HG03103 (cell line): ENCODE measurements around the gene IMP4.

Experiments used
- ATAC-seq: cut with Tn5 transposase; IDR thresholded peaks from one replicate; pipeline ENCODE4 v1.9.1; 2021; ENCODE audit warnings: low read depth; ENCODE audit not compliant: unreplicated experiment

The IMP4 gene

GRCh38 chr2:130355172-130355577 is 12.5 kb downstream of the IMP4 start:
- no peak for ATAC-seq

GRCh38 chr2:130355578-130356431 is 13.1 kb downstream of the IMP4 start, which contains the start of gene PTPN18:
Gene PTPN18, plus strand, starts transcription at chr2:130356056. Its CDS starts 52 bp downstream, at chr2:130356108.
- ATAC-seq = peak; percentile 76

GRCh38 chr2:130357864-130358263 is 15.2 kb downstream of the IMP4 start:
- ATAC-seq = no peak

- no peak for ATAC-seq
These were observed 16.0 kb downstream of the IMP4 start for GRCh38 chr2:130358420-130359350.

- ATAC-seq = no peak
These were observed 16.8 kb downstream of the IMP4 start for GRCh38 chr2:130359466-130359865.

GRCh38 chr2:130363479-130363878 is 20.8 kb downstream of the IMP4 start:
- ATAC-seq = no peak

GRCh38 chr2:130365075-130365474 is 22.4 kb downstream of the IMP4 start:
- ATAC-seq = no peak

GRCh38 chr2:130365963-130366362 is 23.3 kb downstream of the IMP4 start:
- no peak for ATAC-seq

- ATAC-seq = no peak
These were observed 24.0 kb downstream of the IMP4 start for GRCh38 chr2:130366720-130367119.

GRCh38 chr2:130368786-130369185 is 26.1 kb downstream of the IMP4 start:
- no peak for ATAC-seq

GRCh38 chr2:130369311-130369964 is 26.7 kb downstream of the IMP4 start:
- ATAC-seq = no peak

- no peak for ATAC-seq
These were observed 27.3 kb downstream of the IMP4 start for GRCh38 chr2:130369965-130370341.

GRCh38 chr2:130370490-130370889 is 27.8 kb downstream of the IMP4 start:
- ATAC-seq = no peak

- ATAC-seq = peak; percentile 27
These were observed 29.0 kb downstream of the IMP4 start for GRCh38 chr2:130371723-130372054.

- peak; percentile 48 for ATAC-seq
These were observed 29.5 kb downstream of the IMP4 start for GRCh38 chr2:130372055-130372832.

GRCh38 chr2:130372833-130373807 is 30.4 kb downstream of the IMP4 start:
- no peak for ATAC-seq

GRCh38 chr2:130373808-130374365 is 31.2 kb downstream of the IMP4 start:
- no peak for ATAC-seq

- no peak for ATAC-seq
These were observed 32.0 kb downstream of the IMP4 start for GRCh38 chr2:130374587-130375290.
